Left kidney (tissue), 8 donors: ENCODE measurements around the gene SNRNP40. TPM values are rescaled to one million over a fixed set of nuclear protein-coding genes. Genes with fewer than 3 reads are reported as not detected.

Experiments
- DNase-seq: peaks from one replicate; pipeline ENCODE4 v3.0.0-alpha.2; 2013
- long read RNA-seq, 8 donors: transcript quantifications; one replicate each; lab custom pipeline, GENCODE V29; 2026
- polyA plus RNA-seq: library from polyadenylated mRNA; unstranded; fragments of 120-200 nt; gene quantifications from one replicate; pipeline ENCODE4 v1.2.1, GENCODE V29; 2013; ENCODE audit not compliant: insufficient read length

The SNRNP40 gene
- 82.5 TPM for polyA plus RNA-seq
- long read RNA-seq, donor 1, transcript SNRNP40-201 (10 exons, 1,597 nt), result major isoform, 34 of 38 reads
- long read RNA-seq, donor 1, partial matches to known transcripts, result 0 of 38 reads
- long read RNA-seq, donor 1, other reads (novel, unspliced or antisense), result 0 of 38 reads
- long read RNA-seq, donor 2, transcript SNRNP40-201 (10 exons, 1,597 nt), result major isoform, 34 of 39 reads
- long read RNA-seq, donor 2, partial matches to known transcripts, result 0 of 39 reads
- long read RNA-seq, donor 2, other reads (novel, unspliced or antisense), result 0 of 39 reads
- long read RNA-seq, donor 3, transcript SNRNP40-201 (10 exons, 1,597 nt), result major isoform, 22 of 24 reads
- long read RNA-seq, donor 3, partial matches to known transcripts, result 0 of 24 reads
- long read RNA-seq, donor 3, other reads (novel, unspliced or antisense), result 0 of 24 reads
- long read RNA-seq, donor 4, partial matches to known transcripts, result 5 of 6 reads
- long read RNA-seq, donor 4, other reads (novel, unspliced or antisense), result 0 of 6 reads
- long read RNA-seq, donor 5, transcript SNRNP40-201 (10 exons, 1,597 nt), result major isoform, 40 of 42 reads
- long read RNA-seq, donor 5, partial matches to known transcripts, result 0 of 42 reads
- long read RNA-seq, donor 5, other reads (novel, unspliced or antisense), result 0 of 42 reads
- long read RNA-seq, donor 6, transcript SNRNP40-201 (10 exons, 1,597 nt), result major isoform, 29 of 34 reads
- long read RNA-seq, donor 6, partial matches to known transcripts, result 0 of 34 reads
- long read RNA-seq, donor 6, other reads (novel, unspliced or antisense), result 0 of 34 reads
- long read RNA-seq, donor 7, transcript SNRNP40-201 (10 exons, 1,597 nt), result major isoform, 36 of 38 reads
- long read RNA-seq, donor 7, partial matches to known transcripts, result 0 of 38 reads
- long read RNA-seq, donor 7, other reads (novel, unspliced or antisense), result 0 of 38 reads
- long read RNA-seq, donor 8, transcript SNRNP40-201 (10 exons, 1,597 nt), result major isoform, 14 of 17 reads
- long read RNA-seq, donor 8, partial matches to known transcripts, result 0 of 17 reads
- long read RNA-seq, donor 8, other reads (novel, unspliced or antisense), result 0 of 17 reads

- DNase-seq, result peak; percentile 100
Measured at GRCh38 chr1:31296486-31297276, at the start of gene SNRNP40, which contains the start of gene ZCCHC17. Gene SNRNP40, minus strand, starts transcription at chr1:31296788. Its CDS starts 37 bp downstream, at chr1:31296751. Gene ZCCHC17, plus strand, starts transcription at chr1:31297032. Its CDS starts 13,067 bp downstream, at chr1:31310099.

DNA sequence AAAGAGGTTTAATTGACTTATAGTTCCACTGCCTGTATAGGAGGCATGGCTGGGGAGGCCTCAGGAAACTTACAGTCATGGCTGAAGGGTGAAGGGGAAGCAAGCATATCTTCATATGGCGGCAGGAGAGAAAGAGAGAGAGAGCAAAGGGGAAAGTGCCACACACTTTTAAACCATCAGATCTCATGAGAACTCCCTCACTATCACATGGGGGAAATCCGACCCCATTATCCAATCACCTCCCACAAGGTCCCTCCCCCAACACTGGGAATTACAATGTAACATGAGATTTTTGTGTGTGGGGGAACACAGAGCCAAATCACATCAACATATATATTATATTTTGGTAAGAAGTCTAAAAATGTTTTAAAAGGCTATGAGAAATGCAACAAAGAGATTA lies 49.0 kb upstream of the SNRNP40 start:
- peak; percentile 8 for DNase-seq

GRCh38 chr1:31344503-31344902 lies 47.9 kb upstream of the SNRNP40 start:
- no peak for DNase-seq

GRCh38 chr1:31336687-31337467 lies 40.3 kb upstream of the SNRNP40 start:
- no peak for DNase-seq

- peak; percentile 21 for DNase-seq
Measured at GRCh38 chr1:31335007-31335406, 38.4 kb upstream of the SNRNP40 start.

DNA sequence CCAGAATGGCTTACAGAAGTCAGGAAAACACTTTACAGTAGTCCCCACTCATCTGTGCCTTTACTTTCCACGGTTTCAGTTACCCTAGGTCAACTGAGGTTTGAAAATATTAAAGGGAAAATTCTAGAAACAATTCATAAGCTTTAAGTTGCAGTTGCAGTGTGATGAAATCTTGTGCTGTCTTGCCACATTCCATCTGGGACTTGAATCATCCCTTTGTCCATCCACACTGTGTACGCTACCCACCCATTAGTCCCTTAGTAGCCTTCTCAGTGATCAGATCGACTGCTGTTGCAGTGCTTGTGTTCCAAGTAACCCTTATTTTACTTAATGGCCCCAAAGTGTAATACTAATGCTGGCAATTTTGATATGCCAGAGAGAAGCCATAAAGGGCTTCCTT lies 30.8 kb upstream of the SNRNP40 start:
- DNase-seq, result no peak

- DNase-seq, result no peak
Measured at GRCh38 chr1:31326461-31326860, 29.9 kb upstream of the SNRNP40 start.

- DNase-seq, result no peak
Measured at GRCh38 chr1:31324992-31325391, 28.4 kb upstream of the SNRNP40 start.

GRCh38 chr1:31324093-31324492 lies 27.5 kb upstream of the SNRNP40 start:
- no peak for DNase-seq

- no peak for DNase-seq
Measured at GRCh38 chr1:31318146-31318545, 21.6 kb upstream of the SNRNP40 start.

- DNase-seq, result no peak
Measured at GRCh38 chr1:31315902-31316301, 19.3 kb upstream of the SNRNP40 start.

GRCh38 chr1:31310198-31310597 lies 13.6 kb upstream of the SNRNP40 start:
- no peak for DNase-seq

GRCh38 chr1:31308036-31308435 lies 11.4 kb upstream of the SNRNP40 start:
- no peak for DNase-seq

DNA sequence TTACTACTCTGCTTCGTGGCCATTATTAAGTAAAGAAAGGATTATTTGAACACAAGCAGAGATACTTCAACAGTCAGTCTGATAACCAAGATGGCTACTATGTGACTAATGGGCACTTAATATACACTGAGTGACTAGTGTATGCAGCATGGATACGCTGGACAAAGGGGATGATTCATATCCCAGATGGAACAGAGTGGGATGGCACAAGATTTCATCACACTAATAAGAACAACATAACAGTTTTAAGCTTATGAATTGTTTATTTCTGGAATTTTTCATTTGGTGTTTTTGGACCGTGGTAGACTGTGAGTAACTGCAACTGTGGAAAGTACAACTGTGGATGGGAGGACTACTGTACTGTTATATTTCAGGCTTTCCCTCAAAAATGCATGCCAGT lies 9.7 kb upstream of the SNRNP40 start:
- DNase-seq, result no peak

- DNase-seq, result no peak
Measured at GRCh38 chr1:31302709-31303441, 6.3 kb upstream of the SNRNP40 start.

- DNase-seq, result no peak
Measured at GRCh38 chr1:31300193-31300592, 3.6 kb upstream of the SNRNP40 start.

DNA sequence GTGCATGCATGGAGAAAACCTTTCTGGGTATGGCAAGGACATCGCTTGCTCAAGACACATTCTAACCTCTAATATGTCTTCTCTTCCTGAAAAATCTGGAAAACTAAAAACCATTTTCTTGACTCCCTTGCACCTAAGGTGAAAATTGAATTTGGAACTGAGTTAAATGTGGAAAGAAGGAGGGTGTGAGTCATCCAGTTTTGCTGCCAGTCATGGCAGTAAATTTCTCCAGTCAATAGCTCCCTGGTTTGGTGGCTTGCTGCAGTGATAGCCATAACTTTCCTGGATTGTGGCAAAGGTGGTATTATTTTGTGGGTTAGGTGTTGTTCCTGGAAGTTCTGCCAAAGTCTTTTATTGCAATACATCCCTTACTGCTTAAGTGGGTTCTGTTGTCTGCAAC lies 2.8 kb upstream of the SNRNP40 start:
- no peak for DNase-seq

DNA sequence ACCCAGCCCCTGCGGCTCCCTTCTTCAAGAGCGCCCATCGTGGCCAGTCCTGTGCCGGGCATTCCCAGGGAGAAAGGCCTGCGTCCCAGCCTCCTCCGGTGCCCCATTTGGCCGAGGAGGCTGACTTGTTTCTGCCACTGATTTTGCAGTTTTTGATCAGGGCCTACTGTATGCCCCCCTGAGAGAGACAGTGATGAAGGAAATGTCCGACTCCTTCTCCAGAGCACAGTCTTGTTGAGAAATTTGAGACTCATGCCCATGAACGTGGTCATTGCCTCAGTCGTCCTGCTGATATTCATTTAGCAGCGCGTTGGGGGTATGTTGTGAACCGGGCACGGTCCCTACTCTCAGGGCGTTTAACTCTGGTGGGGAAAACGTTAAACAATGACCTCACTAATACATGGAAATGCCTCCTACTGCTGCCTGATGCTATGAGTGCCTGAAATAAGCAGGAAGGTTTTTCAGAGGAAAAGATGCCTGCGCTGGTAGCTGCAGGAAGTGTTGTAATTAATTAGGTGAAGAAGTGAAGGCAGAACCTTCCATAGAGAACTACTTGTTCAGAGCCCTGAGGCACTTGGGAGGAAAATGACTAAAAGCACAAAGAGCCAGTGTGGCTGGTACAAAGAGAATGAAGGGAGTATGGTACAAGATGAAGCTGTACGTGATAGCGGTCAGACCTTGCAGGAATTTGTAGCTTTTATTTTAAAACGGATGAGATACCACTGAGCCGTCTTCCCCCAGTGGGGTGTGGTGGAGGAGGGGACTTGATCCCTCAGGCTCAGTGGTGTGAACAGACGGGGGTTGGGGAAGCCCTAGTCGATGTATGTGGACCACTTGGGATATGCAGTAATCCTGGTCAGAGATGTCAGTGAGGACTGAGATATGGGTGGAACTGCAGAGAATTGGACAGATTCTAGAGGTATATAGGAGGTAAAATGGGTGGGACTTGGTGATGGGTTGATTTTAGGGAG lies 974 bp upstream of the SNRNP40 start:
- peak; percentile 19 for DNase-seq
